K562 (cell line): ENCODE results near the gene RAB31. TPM values are rescaled to one million over a fixed set of nuclear protein-coding genes. Genes with fewer than 3 reads are reported as not detected.

Experiments used
- ADNP ChIP-seq: fragments of 200-800 bp; sonication (Bioruptor generic); IDR thresholded peaks from 2 replicates; pipeline ENCODE4 v1.6.1; 2016; ENCODE audit warnings: missing genetic modification characterization, missing compliant biosample characterization
- BCL6 ChIP-seq: fragments of 250-450 bp; sonication (Bioruptor Pico); IDR thresholded peaks from 2 replicates; pipeline ENCODE4 v1.4.0; 2020
- BCOR ChIP-seq: fragments of 450-650 bp; IDR thresholded peaks from 2 replicates; pipeline ENCODE4 v1.6.1; 2016
- FOXM1 ChIP-seq, 2 experiments: fragments of 450-650 bp in 1 of 2; sonication (generic) in 1 of 2; formaldehyde crosslinking in 1 of 2; IDR thresholded peaks; 2 replicates each; pipeline versions ENCODE4 v1.6.1 to v1.9.0; 2017 to 2022; ENCODE audit warnings: low read depth in 2 of 2, mild to moderate bottlenecking in 2 of 2, missing genetic modification reagents in 1 of 2, moderate library complexity in 1 of 2
- HDAC1 ChIP-seq, 2 experiments: fragments of 450-650 bp; IDR thresholded peaks; 2 replicates each; pipeline ENCODE4 v1.6.1; 2016 to 2017; ENCODE audit warnings: inconsistent platforms in 1 of 2, mild to moderate bottlenecking in 1 of 2, moderate library complexity in 1 of 2
- HMGN3 ChIP-seq: IDR thresholded peaks from 2 replicates; pipeline ENCODE4 v1.6.1; 2011; ENCODE audit warnings: borderline replicate concordance, low read depth, mild to moderate bottlenecking, mixed read lengths, low read length; ENCODE audit not compliant: insufficient read length; ENCODE audit errors: extremely low read depth
- HNRNPUL1 ChIP-seq: fragments of 200-400 bp; formaldehyde crosslinking; IDR thresholded peaks from 2 replicates; pipeline ENCODE4 v1.6.1; 2017; ENCODE audit warnings: low read length
- MCM7 ChIP-seq, 2 experiments: fragments of 450-650 bp; IDR thresholded peaks; 2 replicates each; pipeline ENCODE4 v1.6.1; 2016 to 2018
- NR2C2 ChIP-seq, 2 experiments: fragments of 200-800 bp in 1 of 2; sonication (Bioruptor generic) in 1 of 2; sonication (generic) in 1 of 2; formaldehyde crosslinking in 1 of 2; IDR thresholded peaks; 2 replicates each; pipeline versions ENCODE4 v1.6.1 to v1.8.0; 2016 to 2022; ENCODE audit warnings: mild to moderate bottlenecking in 1 of 2, missing compliant biosample characterization in 1 of 2, missing genetic modification characterization in 1 of 2, missing genetic modification reagents in 1 of 2
- NR2F6 ChIP-seq: fragments of 450-650 bp; formaldehyde crosslinking; IDR thresholded peaks from 2 replicates; pipeline ENCODE4 v1.4.0; 2020; ENCODE audit warnings: mild to moderate bottlenecking
- SNRNP70 ChIP-seq: fragments of 200-400 bp; formaldehyde crosslinking; optimal IDR thresholded peaks from 2 replicates; pipeline ENCODE3; 2017; ENCODE audit warnings: low read depth, low read length
- ZBTB5 ChIP-seq: fragments of 450-650 bp; IDR thresholded peaks from 2 replicates; pipeline ENCODE4 v1.6.1; 2017; ENCODE audit warnings: antibody characterized with exemption
- ZC3H4 ChIP-seq: sonication (generic); formaldehyde crosslinking; IDR thresholded peaks from 2 replicates; pipeline ENCODE4 v1.9.0; 2021; ENCODE audit warnings: missing genetic modification reagents, borderline replicate concordance
- ZNF280B ChIP-seq: fragments of 250-450 bp; sonication (Bioruptor Pico); IDR thresholded peaks from 2 replicates; pipeline ENCODE4 v1.5.1; 2021; ENCODE audit warnings: mild to moderate bottlenecking
- ZNF644 ChIP-seq: fragments of 200-800 bp; sonication (Bioruptor generic); IDR thresholded peaks from 2 replicates; pipeline ENCODE4 v1.6.1; 2016; ENCODE audit warnings: low read depth, missing genetic modification characterization, missing compliant biosample characterization
- polyA plus RNA-seq, 8 experiments: library from polyadenylated mRNA; depleted of rRNA in 4 of 8; stranded (reverse) in 5 of 8; unstranded in 3 of 8; fragments of >200 nt; fragmentation: Nextera tagmentation in 2 of 8; fragmentation: Illumina TruSeq in 1 of 8; extraction: Ambion mirVana in 2 of 8; extraction: Trizol in 1 of 8; gene quantifications; 2 replicates each; pipeline versions ENCODE4 v1.2.1 to v1.2.3, GENCODE V29; 2011 to 2014; ENCODE audit warnings: inconsistent platforms in 1 of 8, missing spikeins in 1 of 8
- total RNA-seq, 7 experiments: library from RNA; depleted of rRNA in 6 of 7; stranded (reverse); fragments of >200 nt in 6 of 7; fragmentation: Illumina TruSeq in 2 of 7; extraction: Trizol in 2 of 7; gene quantifications; 2 replicates each; pipeline versions ENCODE4 v1.2.1 to v1.2.3, GENCODE V29; 2011 to 2021; ENCODE audit warnings: low replicate concordance in 1 of 7
- TF ChIP-seq, protein P1 (sequence below): fragments of 450-650 bp; IDR thresholded peaks from 2 replicates; pipeline ENCODE4 v1.6.1; 2018; ENCODE audit warnings: mild to moderate bottlenecking, low read depth; ENCODE audit not compliant: partially characterized antibody
- TF ChIP-seq, protein P2 (sequence below): fragments of 250-450 bp; sonication (Bioruptor Pico); IDR thresholded peaks from 2 replicates; pipeline ENCODE4 v1.8.0; 2022; ENCODE audit warnings: moderate library complexity, mild to moderate bottlenecking, inconsistent platforms
- TF ChIP-seq, protein P3 (sequence below): fragments of 200-800 bp; sonication (Bioruptor generic); IDR thresholded peaks from 2 replicates; pipeline ENCODE4 v1.6.1; 2017; ENCODE audit warnings: missing genetic modification characterization, missing compliant biosample characterization
- TF ChIP-seq, protein P4 (sequence below): fragments of 250-450 bp; sonication (Bioruptor Pico); IDR thresholded peaks from 2 replicates; pipeline ENCODE4 v1.9.0; 2021; ENCODE audit warnings: mild to moderate bottlenecking

RAB31 gene
- total and polyA plus RNA-seq, 9 of the 15 experiments (the other 6 are each of a cell fraction or from before 2014, with no cell fraction given) = 20.7 to 70.4 (median 41.3) TPM

DNA sequence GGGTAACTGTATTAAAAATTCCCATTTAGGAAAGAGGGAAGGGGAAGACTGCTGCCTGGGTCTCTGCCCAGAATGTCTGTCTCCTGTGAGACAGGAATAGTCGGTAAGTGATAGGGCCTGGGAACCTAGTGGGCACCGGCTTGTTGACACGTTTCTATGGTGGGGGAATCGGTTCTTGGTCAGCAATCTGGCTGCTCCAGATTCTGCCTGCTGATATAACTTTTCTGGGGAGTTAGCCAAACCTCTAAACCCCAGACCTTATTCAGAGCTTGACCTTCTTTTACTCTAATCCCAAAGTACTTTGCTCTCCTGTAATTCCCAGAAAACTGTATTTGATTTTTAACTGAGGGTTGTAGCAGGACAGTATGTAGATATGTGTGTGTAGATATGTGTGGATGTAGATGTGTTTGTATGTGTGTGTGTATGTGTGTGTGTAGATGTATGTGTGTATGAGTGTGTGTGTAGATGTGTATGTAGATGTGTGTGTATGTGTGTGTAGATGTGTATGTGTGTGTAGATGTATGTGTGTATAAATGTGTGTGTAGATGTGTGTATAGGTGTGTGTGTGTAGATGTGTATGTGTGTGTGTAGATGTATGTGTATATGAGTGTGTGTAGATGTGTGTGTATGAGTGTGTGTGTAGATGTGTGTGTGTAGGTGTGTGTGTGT, 115.8 kb downstream of the RAB31 start (continued):
- peak; percentile 69 for TF ChIP-seq ZBTB5
- TF ChIP-seq MCM7 (IDR thresholded peaks at IDR 0.05) = peak in 1 of 2 experiments; percentile 84; a peak in 1 of 4 replicates
- no peak for TF ChIP-seq SNRNP70
- no peak for TF ChIP-seq NR2F6
- no peak for TF ChIP-seq FOXM1 (IDR thresholded peaks at IDR 0.05; ENCODE audit: low read depth)
- TF ChIP-seq FOXM1 (CRISPR knock-in tag; IDR thresholded peaks at IDR 0.05; ENCODE audit: low read depth) = no peak
- TF ChIP-seq, protein P1, sequence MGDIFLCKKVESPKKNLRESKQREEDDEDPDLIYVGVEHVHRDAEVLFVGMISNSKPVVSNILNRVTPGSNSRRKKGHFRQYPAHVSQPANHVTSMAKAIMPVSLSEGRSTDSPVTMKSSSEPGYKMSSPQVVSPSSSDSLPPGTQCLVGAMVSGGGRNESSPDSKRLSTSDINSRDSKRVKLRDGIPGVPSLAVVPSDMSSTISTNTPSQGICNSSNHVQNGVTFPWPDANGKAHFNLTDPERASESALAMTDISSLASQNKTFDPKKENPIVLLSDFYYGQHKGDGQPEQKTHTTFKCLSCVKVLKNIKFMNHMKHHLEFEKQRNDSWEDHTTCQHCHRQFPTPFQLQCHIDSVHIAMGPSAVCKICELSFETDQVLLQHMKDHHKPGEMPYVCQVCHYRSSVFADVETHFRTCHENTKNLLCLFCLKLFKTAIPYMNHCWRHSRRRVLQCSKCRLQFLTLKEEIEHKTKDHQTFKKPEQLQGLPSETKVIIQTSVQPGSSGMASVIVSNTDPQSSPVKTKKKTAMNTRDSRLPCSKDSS = peak; percentile 47
- no peak for TF ChIP-seq NR2C2 (CRISPR knock-in tag; IDR thresholded peaks at IDR 0.05)
- 0 out of 2 replicates have a peak, but pooled peaks have one; percentile 10 for TF ChIP-seq NR2C2 (tag; IDR thresholded peaks at IDR 0.05)
- no peak for TF ChIP-seq HNRNPUL1
- TF ChIP-seq HMGN3 = no peak
- TF ChIP-seq BCOR = peak; percentile 57; the same call in 1 of the 2 replicates
- TF ChIP-seq, protein P2, sequence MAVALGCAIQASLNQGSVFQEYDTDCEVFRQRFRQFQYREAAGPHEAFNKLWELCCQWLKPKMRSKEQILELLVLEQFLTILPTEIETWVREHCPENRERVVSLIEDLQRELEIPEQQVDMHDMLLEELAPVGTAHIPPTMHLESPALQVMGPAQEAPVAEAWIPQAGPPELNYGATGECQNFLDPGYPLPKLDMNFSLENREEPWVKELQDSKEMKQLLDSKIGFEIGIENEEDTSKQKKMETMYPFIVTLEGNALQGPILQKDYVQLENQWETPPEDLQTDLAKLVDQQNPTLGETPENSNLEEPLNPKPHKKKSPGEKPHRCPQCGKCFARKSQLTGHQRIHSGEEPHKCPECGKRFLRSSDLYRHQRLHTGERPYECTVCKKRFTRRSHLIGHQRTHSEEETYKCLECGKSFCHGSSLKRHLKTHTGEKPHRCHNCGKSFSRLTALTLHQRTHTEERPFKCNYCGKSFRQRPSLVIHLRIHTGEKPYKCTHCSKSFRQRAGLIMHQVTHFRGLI = no peak
- TF ChIP-seq ZNF644 (tag) = 0 out of 2 replicates have a peak, but pooled peaks have one; percentile 68
- TF ChIP-seq BCL6 = no peak
- TF ChIP-seq, protein P3, sequence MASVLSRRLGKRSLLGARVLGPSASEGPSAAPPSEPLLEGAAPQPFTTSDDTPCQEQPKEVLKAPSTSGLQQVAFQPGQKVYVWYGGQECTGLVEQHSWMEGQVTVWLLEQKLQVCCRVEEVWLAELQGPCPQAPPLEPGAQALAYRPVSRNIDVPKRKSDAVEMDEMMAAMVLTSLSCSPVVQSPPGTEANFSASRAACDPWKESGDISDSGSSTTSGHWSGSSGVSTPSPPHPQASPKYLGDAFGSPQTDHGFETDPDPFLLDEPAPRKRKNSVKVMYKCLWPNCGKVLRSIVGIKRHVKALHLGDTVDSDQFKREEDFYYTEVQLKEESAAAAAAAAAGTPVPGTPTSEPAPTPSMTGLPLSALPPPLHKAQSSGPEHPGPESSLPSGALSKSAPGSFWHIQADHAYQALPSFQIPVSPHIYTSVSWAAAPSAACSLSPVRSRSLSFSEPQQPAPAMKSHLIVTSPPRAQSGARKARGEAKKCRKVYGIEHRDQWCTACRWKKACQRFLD (CRISPR knock-in tag) = no peak; the same call in 1 of the 2 replicates
- peak in 1 of 2 experiments; percentile 85; a peak in 2 of 4 replicates for TF ChIP-seq HDAC1 (IDR thresholded peaks at IDR 0.05)
- TF ChIP-seq ZC3H4 (CRISPR knock-in tag) = no peak
- TF ChIP-seq ZNF280B (CRISPR knock-in tag) = no peak
- TF ChIP-seq, protein P4, sequence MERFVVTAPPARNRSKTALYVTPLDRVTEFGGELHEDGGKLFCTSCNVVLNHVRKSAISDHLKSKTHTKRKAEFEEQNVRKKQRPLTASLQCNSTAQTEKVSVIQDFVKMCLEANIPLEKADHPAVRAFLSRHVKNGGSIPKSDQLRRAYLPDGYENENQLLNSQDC (CRISPR knock-in tag) = no peak
- no peak for TF ChIP-seq ADNP
